Endothelial cell (in vitro differentiated cells): ENCODE measurements around the gene PGD. TPM values are rescaled to one million over a fixed set of nuclear protein-coding genes. Genes with fewer than 3 reads are reported as not detected.

Experiments
- DNase-seq: peaks from one replicate; pipeline ENCODE4 v3.0.0; 2021; ENCODE audit warnings: low spot score
- H3K27ac Mint-ChIP-seq: one replicate; pipeline ENCODE4 v1.8.0; 2021; ENCODE audit warnings: mixed read lengths, inconsistent platforms; ENCODE audit not compliant: unreplicated experiment
- H3K27me3 Mint-ChIP-seq: one replicate; pipeline ENCODE4 v1.8.0; 2021; ENCODE audit warnings: mild to moderate bottlenecking, moderate library complexity, mixed read lengths, inconsistent platforms; ENCODE audit not compliant: unreplicated experiment
- H3K36me3 Mint-ChIP-seq: one replicate; pipeline ENCODE4 v1.8.0; 2021; ENCODE audit warnings: mild to moderate bottlenecking, low read depth, mixed read lengths, inconsistent platforms; ENCODE audit not compliant: unreplicated experiment
- H3K4me1 Mint-ChIP-seq: one replicate; pipeline ENCODE4 v1.8.0; 2021; ENCODE audit warnings: mild to moderate bottlenecking, mixed read lengths, inconsistent platforms; ENCODE audit not compliant: unreplicated experiment
- H3K4me3 Mint-ChIP-seq: one replicate; pipeline ENCODE4 v1.8.0; 2021; ENCODE audit warnings: mild to moderate bottlenecking, mixed read lengths, inconsistent platforms; ENCODE audit not compliant: unreplicated experiment
- H3K9me3 Mint-ChIP-seq: one replicate; pipeline ENCODE4 v1.8.0; 2021; ENCODE audit warnings: mixed read lengths, inconsistent platforms; ENCODE audit not compliant: unreplicated experiment
- CTCF ChIP-seq: fragments of 200-600 bp; sonication (generic); IDR thresholded peaks from one replicate; pipeline ENCODE4 v1.5.0; 2021; ENCODE audit warnings: antibody characterized with exemption; ENCODE audit not compliant: unreplicated experiment
- total RNA-seq: library from RNA; stranded (reverse); fragmentation: NEBNext Ultra II Directional; extraction: Animal tissue kit (Norgen Biotek cat#: 25700); gene quantifications from one replicate; pipeline ENCODE4 v1.2.1, GENCODE V29; 2021; ENCODE audit not compliant: unreplicated experiment

The PGD gene
- total RNA-seq, 1 donor from 2014 or later, result 196 TPM

- no peak for TF ChIP-seq CTCF
- Mint-ChIP-seq H3K27ac (peak overlapping the region; percentile 90), H3K4me3 (peak overlapping the region; percentile 95), H3K27me3 (peaks cover 5% of the 10 kb centered on the region), H3K36me3 (peaks cover 3% of the 10 kb centered on the region), H3K4me1 (peaks cover 12% of the 10 kb centered on the region), H3K9me3 (no peaks in the 10 kb centered on the region)
- DNase-seq, result peak; percentile 27
Measured at GRCh38 chr1:10431070-10431730, 32.3 kb downstream of the PGD start.

- Mint-ChIP-seq H3K36me3 (peaks cover 3% of the 10 kb centered on the region), H3K4me3 (no peak overlapping the region), H3K4me1 (peaks cover 12% of the 10 kb centered on the region), H3K27me3 (peaks cover 5% of the 10 kb centered on the region), H3K27ac (peak overlapping the region; percentile 57), H3K9me3 (no peaks in the 10 kb centered on the region)
- no peak for DNase-seq
- no peak for TF ChIP-seq CTCF
Measured at GRCh38 chr1:10432910-10433700, 34.2 kb downstream of the PGD start.

DNA sequence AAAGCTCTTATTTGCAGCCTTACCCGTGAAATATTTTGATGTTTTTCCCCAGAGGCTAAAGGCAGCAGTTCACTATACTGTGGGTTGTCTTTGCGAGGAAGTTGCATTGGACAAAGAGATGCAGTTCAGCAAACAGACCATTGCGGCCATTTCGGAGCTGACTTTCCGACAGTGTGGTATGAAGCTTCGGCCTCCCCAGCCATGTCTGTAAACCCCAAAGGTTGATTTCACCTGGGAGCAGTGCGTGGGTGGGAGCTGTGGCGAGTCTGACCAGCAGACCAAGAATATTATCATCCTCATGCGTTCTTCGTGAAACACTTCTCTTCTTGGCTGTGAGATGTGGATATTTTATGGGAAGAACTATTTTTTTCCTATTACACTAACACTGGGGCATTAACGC is 34.9 kb downstream of the PGD start:
- Mint-ChIP-seq H3K4me1 (peaks cover 12% of the 10 kb centered on the region), H3K4me3 (no peak overlapping the region), H3K9me3 (no peaks in the 10 kb centered on the region), H3K27me3 (peaks cover 5% of the 10 kb centered on the region), H3K36me3 (peaks cover 3% of the 10 kb centered on the region), H3K27ac (no peak overlapping the region)
- DNase-seq, result no peak
- TF ChIP-seq CTCF, result no peak

DNA sequence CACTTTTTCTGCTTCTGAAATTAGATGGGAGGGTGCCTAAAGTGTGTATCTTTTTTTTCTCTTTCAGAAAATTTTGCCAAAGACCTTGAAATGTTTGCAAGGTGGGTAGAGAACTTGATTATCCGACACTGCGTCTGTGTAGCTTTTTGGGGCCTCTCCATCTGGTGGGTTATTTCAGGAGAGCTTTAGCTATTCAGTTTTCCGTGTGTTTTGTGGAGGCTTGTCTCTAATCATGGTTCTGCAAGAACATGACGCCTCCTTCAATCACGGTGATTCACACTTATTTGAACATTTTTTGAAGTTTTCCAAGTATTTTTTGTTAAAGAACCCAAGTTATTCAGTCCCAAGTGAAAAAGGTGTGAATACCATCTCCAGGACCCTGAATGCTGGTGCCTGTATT is 35.7 kb downstream of the PGD start:
- TF ChIP-seq CTCF, result no peak
- no peaks in the 10 kb centered on the region for H3K9me3 Mint-ChIP-seq
- peaks cover 12% of the 10 kb centered on the region for H3K4me1 Mint-ChIP-seq
- peaks cover 5% of the 10 kb centered on the region for H3K27me3 Mint-ChIP-seq
- H3K36me3 Mint-ChIP-seq, result peaks cover 3% of the 10 kb centered on the region
- DNase-seq, result no peak
- H3K27ac Mint-ChIP-seq, result no peak overlapping the region
- H3K4me3 Mint-ChIP-seq, result no peak overlapping the region

DNA sequence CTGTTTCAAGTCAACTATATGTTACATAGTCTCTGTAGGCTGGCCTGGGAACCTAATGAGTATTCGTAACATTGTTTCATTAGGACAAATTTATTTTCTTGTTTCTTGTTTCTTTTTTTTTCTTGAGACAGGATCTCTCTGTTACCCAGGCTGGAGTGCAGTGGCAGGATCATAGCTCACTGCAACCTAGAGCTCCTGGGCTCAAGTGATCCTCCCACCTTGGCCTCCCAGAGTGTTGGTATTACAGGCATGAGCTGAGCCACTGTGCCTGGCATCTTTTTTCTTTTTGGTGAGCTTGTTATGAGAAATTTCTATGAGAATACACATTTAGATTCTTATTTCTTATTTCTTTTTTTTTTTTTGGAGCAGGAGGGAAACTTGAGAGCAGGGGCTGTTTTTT is 38.2 kb downstream of the PGD start:
- no peak overlapping the region for H3K4me3 Mint-ChIP-seq
- H3K27ac Mint-ChIP-seq, result no peak overlapping the region
- H3K9me3 Mint-ChIP-seq, result no peaks in the 10 kb centered on the region
- no peak for DNase-seq
- peaks cover 5% of the 10 kb centered on the region for H3K27me3 Mint-ChIP-seq
- H3K4me1 Mint-ChIP-seq, result no peaks in the 10 kb centered on the region
- no peak for TF ChIP-seq CTCF
- no peaks in the 10 kb centered on the region for H3K36me3 Mint-ChIP-seq
